Endodermal cell (in vitro differentiated cells): ENCODE results near the gene CREB3. TPM values are rescaled to one million over a fixed set of nuclear protein-coding genes. Genes with fewer than 3 reads are reported as not detected.

Experiments used
- DNase-seq: peaks from one replicate; pipeline ENCODE4 v3.0.0-alpha.2; 2017
- H3K27ac ChIP-seq: 2 replicates; pipeline ENCODE4 v1.5.1; 2013; ENCODE audit warnings: mild to moderate bottlenecking, low read depth, low read length, moderate library complexity
- H3K27me3 ChIP-seq: 2 replicates; pipeline ENCODE4 v1.6.1; 2013; ENCODE audit warnings: mild to moderate bottlenecking, low read length, moderate library complexity; ENCODE audit not compliant: insufficient read depth, control insufficient read depth, poor library complexity, severe bottlenecking
- H3K36me3 ChIP-seq: 2 replicates; pipeline ENCODE4 v1.7.0; 2013; ENCODE audit warnings: mild to moderate bottlenecking, low read length, moderate library complexity; ENCODE audit not compliant: control insufficient read depth, insufficient read depth
- H3K4me1 ChIP-seq: one replicate; pipeline ENCODE4 v1.7.0; 2013; ENCODE audit warnings: low read length; ENCODE audit not compliant: control insufficient read depth, insufficient read depth
- H3K4me3 ChIP-seq: 2 replicates; pipeline ENCODE4 v1.5.1; 2013; ENCODE audit warnings: mild to moderate bottlenecking, low read length, moderate library complexity
- H3K9ac ChIP-seq: 2 replicates; pipeline ENCODE4 v1.6.1; 2013; ENCODE audit warnings: mild to moderate bottlenecking, low read length, moderate library complexity; ENCODE audit not compliant: poor library complexity, severe bottlenecking; ENCODE audit errors: extremely low read depth
- H3K9me3 ChIP-seq: 2 replicates; pipeline ENCODE4 v1.6.1; 2013; ENCODE audit warnings: mild to moderate bottlenecking, low read length, moderate library complexity; ENCODE audit not compliant: control insufficient read depth
- H3K27ac Mint-ChIP-seq: 2 replicates; pipeline ENCODE4 v1.8.0; 2020; ENCODE audit warnings: mixed read lengths
- H3K27me3 Mint-ChIP-seq: 2 replicates; pipeline ENCODE4 v1.8.0; 2021; ENCODE audit warnings: mild to moderate bottlenecking, mixed read lengths; ENCODE audit not compliant: insufficient read depth
- H3K36me3 Mint-ChIP-seq: 2 replicates; pipeline ENCODE4 v1.8.0; 2020; ENCODE audit warnings: low read depth, mixed read lengths
- H3K4me1 Mint-ChIP-seq: 2 replicates; pipeline ENCODE4 v1.8.0; 2020; ENCODE audit warnings: mixed read lengths
- H3K4me3 Mint-ChIP-seq: 2 replicates; pipeline ENCODE4 v1.8.0; 2020; ENCODE audit warnings: mild to moderate bottlenecking, moderate library complexity, mixed read lengths
- H3K9me3 Mint-ChIP-seq: 2 replicates; pipeline ENCODE4 v1.8.0; 2020; ENCODE audit warnings: mild to moderate bottlenecking, mixed read lengths
- WGBS, 2 experiments: methylation state at CpG; one replicate each; pipeline versions ENCODE4 v1.1.5 to v1.1.7; 2013; ENCODE audit warnings: missing lambda C conversion rate in 2 of 2, mixed read lengths in 1 of 2; ENCODE audit not compliant: insufficient coverage in 1 of 2, insufficient read length in 1 of 2; 5-methylcytosine and 5-hydroxymethylcytosine counted together
- total RNA-seq, 2 donors: library from RNA; stranded (reverse); fragmentation: NEBNext Ultra II Directional in 1 of 2; extraction: Animal tissue kit (Norgen Biotek cat#: 25700) in 1 of 2; gene quantifications; 2 replicates in 1 of 2; 3 replicates in 1 of 2; pipeline ENCODE4 v1.2.1, GENCODE V29; 2021
- TF ChIP-seq, protein P1 (sequence below): fragments of 200-600 bp; sonication (generic); conservative IDR thresholded peaks from 2 replicates; pipeline ENCODE4 v1.5.0; 2021; ENCODE audit warnings: antibody characterized with exemption, mild to moderate bottlenecking

CREB3 gene
- total RNA-seq, 2 donors from 2014 or later = 28.1 to 33.6 TPM

- TF ChIP-seq, protein P1, sequence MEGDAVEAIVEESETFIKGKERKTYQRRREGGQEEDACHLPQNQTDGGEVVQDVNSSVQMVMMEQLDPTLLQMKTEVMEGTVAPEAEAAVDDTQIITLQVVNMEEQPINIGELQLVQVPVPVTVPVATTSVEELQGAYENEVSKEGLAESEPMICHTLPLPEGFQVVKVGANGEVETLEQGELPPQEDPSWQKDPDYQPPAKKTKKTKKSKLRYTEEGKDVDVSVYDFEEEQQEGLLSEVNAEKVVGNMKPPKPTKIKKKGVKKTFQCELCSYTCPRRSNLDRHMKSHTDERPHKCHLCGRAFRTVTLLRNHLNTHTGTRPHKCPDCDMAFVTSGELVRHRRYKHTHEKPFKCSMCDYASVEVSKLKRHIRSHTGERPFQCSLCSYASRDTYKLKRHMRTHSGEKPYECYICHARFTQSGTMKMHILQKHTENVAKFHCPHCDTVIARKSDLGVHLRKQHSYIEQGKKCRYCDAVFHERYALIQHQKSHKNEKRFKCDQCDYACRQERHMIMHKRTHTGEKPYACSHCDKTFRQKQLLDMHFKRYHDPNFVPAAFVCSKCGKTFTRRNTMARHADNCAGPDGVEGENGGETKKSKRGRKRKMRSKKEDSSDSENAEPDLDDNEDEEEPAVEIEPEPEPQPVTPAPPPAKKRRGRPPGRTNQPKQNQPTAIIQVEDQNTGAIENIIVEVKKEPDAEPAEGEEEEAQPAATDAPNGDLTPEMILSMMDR = no peak
- peaks cover 2% of the 10 kb centered on the region for H3K4me1 Mint-ChIP-seq
- H3K4me3 Mint-ChIP-seq = no peak overlapping the region
- no peaks in the 10 kb centered on the region for H3K27me3 Mint-ChIP-seq
- H3K27me3 ChIP-seq = no peaks in the 10 kb centered on the region
- peaks cover 53% of the 10 kb centered on the region for H3K36me3 Mint-ChIP-seq
- H3K36me3 ChIP-seq = peaks cover 95% of the 10 kb centered on the region
- H3K9me3 ChIP-seq = no peaks in the 10 kb centered on the region
- no peak overlapping the region for H3K27ac Mint-ChIP-seq
- H3K4me1 ChIP-seq = no peaks in the 10 kb centered on the region
- H3K4me3 ChIP-seq = no peak overlapping the region
- DNase-seq = no peak
- H3K9ac ChIP-seq = no peak overlapping the region
- H3K27ac ChIP-seq = no peak overlapping the region
- H3K9me3 Mint-ChIP-seq = no peaks in the 10 kb centered on the region
These were observed 31.5 kb upstream of the CREB3 start for GRCh38 chr9:35700942-35701341.

DNA sequence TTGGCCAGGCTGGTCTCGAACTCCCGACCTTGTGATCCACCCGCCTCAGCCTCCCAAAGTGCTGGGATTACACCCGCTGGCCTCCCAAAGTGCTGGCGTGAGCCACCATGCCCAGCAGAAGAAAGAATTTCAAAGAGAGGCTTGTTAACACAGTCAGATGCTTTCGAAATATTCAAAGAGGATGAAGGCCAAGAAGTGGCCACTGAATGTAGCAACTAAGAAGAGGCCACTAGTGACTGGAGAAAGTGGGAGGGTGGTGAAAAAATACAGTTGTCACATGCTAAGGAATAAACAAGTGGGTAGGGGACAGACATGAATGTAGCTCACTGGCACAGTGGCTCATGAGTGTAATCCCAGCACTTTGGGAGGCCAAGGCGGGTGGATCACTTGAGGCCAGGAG is 29.8 kb upstream of the CREB3 start:
- Histone ChIP-seq H3K9ac (no peak overlapping the region), H3K27ac (no peak overlapping the region), H3K9me3 (no peaks in the 10 kb centered on the region), H3K4me1 (no peaks in the 10 kb centered on the region), H3K27me3 (no peaks in the 10 kb centered on the region), H3K36me3 (peaks cover 94% of the 10 kb centered on the region), H3K4me3 (no peak overlapping the region)
- Mint-ChIP-seq H3K9me3 (no peaks in the 10 kb centered on the region), H3K4me3 (no peak overlapping the region), H3K36me3 (peaks cover 51% of the 10 kb centered on the region), H3K4me1 (no peaks in the 10 kb centered on the region), H3K27ac (no peak overlapping the region), H3K27me3 (no peaks in the 10 kb centered on the region)
- WGBS, 2 experiments = 92 to 95% methylated on average over 7 of the region's 7 CpGs
- no peak for DNase-seq
- TF ChIP-seq, protein P1 = no peak

- Histone ChIP-seq H3K27ac (no peak overlapping the region), H3K36me3 (peaks cover 94% of the 10 kb centered on the region), H3K27me3 (no peaks in the 10 kb centered on the region), H3K9ac (no peak overlapping the region), H3K4me1 (no peaks in the 10 kb centered on the region), H3K9me3 (no peaks in the 10 kb centered on the region), H3K4me3 (no peak overlapping the region)
- Mint-ChIP-seq H3K27ac (no peak overlapping the region), H3K4me3 (no peak overlapping the region), H3K36me3 (peaks cover 61% of the 10 kb centered on the region), H3K9me3 (no peaks in the 10 kb centered on the region), H3K4me1 (no peaks in the 10 kb centered on the region), H3K27me3 (no peaks in the 10 kb centered on the region)
- 93 to 94% methylated on average over 20 to 26 of the region's 26 CpGs for WGBS, 2 experiments
- no peak for DNase-seq
- TF ChIP-seq, protein P1 = no peak
These were observed 28.4 kb upstream of the CREB3 start for GRCh38 chr9:35703906-35704672.
